IgD-negative memory B cell (primary cell): ENCODE data around the gene IGF2. TPM values are rescaled to one million over a fixed set of nuclear protein-coding genes. Genes with fewer than 3 reads are reported as not detected.

Experiments used
- H3K27ac Mint-ChIP-seq, 3 donors: one replicate each; pipeline ENCODE4 v1.8.0; 2020 to 2022; ENCODE audit warnings: mild to moderate bottlenecking in 3 of 3, mixed read lengths in 3 of 3, moderate library complexity in 1 of 3
- H3K27me3 Mint-ChIP-seq: one replicate; pipeline ENCODE4 v1.8.0; 2021; ENCODE audit warnings: mixed read lengths
- H3K36me3 Mint-ChIP-seq: one replicate; pipeline ENCODE4 v1.8.0; 2020; ENCODE audit warnings: mild to moderate bottlenecking, mixed read lengths
- H3K4me1 Mint-ChIP-seq, 3 donors: one replicate each; pipeline ENCODE4 v1.8.0; 2020 to 2022; ENCODE audit warnings: mixed read lengths in 3 of 3, mild to moderate bottlenecking in 1 of 3
- H3K4me3 Mint-ChIP-seq, 4 donors: one replicate each; pipeline ENCODE4 v1.8.0; 2020 to 2022; ENCODE audit warnings: mild to moderate bottlenecking in 4 of 4, mixed read lengths in 4 of 4, moderate library complexity in 3 of 4
- H3K9me3 Mint-ChIP-seq, 3 donors: one replicate each; pipeline ENCODE4 v1.8.0; 2020 to 2021; ENCODE audit warnings: mixed read lengths in 3 of 3, mild to moderate bottlenecking in 1 of 3
- polyA plus RNA-seq: library from polyadenylated mRNA; unstranded; fragments of 300-500 nt; fragmentation: Illumina TruSeq; gene quantifications from one replicate; pipeline ENCODE4 v1.2.3, GENCODE V29; 2021

IGF2 gene
- polyA plus RNA-seq, 1 donor from 2014 or later: not detected

DNA sequence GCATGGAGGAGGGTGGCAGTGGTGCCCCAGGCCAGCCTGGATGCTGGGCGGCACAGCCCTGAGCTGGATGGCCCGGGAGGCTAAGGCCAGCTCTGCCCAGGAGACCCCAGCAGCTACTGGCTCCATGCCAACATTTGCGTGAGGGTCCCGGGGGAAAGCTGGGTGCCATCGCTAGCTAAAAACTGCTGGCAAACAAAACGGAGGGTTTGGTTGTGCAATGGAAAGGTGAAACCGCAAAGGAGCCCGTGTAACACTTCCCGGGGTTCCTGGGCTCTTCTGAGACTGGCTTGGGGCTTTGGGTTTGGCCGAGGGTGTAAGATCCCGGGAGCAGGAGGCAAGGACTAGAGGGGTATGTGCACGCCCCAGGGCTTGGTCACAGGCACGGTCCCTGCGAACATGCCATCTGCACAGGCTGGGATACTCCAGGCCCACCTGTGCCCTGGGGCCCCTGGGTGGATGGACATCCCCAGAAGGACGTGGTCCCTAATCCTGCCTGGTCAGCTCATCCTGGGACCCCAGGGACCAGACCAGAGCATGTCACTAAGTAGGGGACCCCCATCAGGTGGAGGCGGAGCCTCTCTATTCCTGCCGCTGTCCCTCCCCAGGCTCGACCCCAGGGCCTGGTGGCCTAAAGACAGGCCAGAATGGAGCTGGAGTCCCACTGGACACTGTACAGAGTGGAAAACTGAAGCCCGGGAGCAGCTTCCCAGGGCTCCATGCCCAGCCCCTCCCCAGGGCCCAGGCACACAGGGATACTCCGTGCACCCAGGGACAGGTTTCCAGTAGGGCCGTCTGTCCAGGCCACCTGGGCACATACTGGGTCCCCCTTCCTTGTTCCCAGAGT, 44.6 kb downstream of the IGF2 start:
- H3K4me1 Mint-ChIP-seq: peaks cover 0 to 2% (median under 1%) of the 10 kb centered on the region in 3 donors
- H3K36me3 Mint-ChIP-seq: no peaks in the 10 kb centered on the region
- H3K4me3 Mint-ChIP-seq: no peak overlapping the region
- H3K27me3 Mint-ChIP-seq: peaks cover 9% of the 10 kb centered on the region
- no peak overlapping the region for H3K27ac Mint-ChIP-seq
- H3K9me3 Mint-ChIP-seq: no peaks in the 10 kb centered on the region

GRCh38 chr11:2093575-2094353, 45.4 kb downstream of the IGF2 start:
- Mint-ChIP-seq H3K36me3 (no peaks in the 10 kb centered on the region), H3K4me1 (peaks cover 0 to 2% (median 2%) of the 10 kb centered on the region in 3 donors), H3K27ac (no peak overlapping the region), H3K27me3 (peaks cover 8% of the 10 kb centered on the region), H3K4me3 (no peak overlapping the region), H3K9me3 (no peaks in the 10 kb centered on the region)

DNA sequence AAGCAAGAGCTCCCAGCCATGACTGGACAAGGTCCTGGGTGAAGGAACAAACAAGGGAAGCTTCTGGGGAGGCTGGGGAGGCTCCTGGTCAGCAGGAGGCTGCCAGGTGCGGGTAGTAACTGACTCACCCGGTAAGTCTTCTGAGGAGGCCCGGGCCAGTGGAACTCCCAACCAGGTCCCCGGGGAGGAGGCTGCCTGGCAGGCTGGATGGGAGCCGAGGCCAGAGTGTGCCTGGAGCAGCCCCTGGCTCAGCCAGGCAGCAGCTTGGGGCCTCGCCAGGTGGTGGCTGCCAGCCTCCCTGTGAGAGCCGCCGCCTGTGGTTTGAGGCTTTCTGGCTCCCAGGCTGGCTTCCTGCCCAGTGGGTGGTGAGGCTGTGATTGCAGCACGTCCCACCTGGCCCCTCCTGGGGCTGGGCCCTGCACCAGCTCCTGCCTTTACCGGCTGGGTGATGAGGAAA, 46.2 kb downstream of the IGF2 start:
- peak overlapping the region in 2 of 4 donors; percentile 32 to 60 for H3K4me3 Mint-ChIP-seq
- no peak overlapping the region for H3K27ac Mint-ChIP-seq
- H3K9me3 Mint-ChIP-seq: no peaks in the 10 kb centered on the region
- peaks cover 0 to 2% (median 2%) of the 10 kb centered on the region in 3 donors for H3K4me1 Mint-ChIP-seq
- H3K36me3 Mint-ChIP-seq: no peaks in the 10 kb centered on the region
- H3K27me3 Mint-ChIP-seq: peaks cover 4% of the 10 kb centered on the region

- Mint-ChIP-seq H3K36me3 (no peaks in the 10 kb centered on the region), H3K4me3 (peak overlapping the region in 1 of 4 donors; percentile 60), H3K9me3 (no peaks in the 10 kb centered on the region), H3K4me1 (peaks cover 0 to 2% (median 2%) of the 10 kb centered on the region in 3 donors), H3K27me3 (peaks cover 4% of the 10 kb centered on the region), H3K27ac (no peak overlapping the region)
These were observed 46.7 kb downstream of the IGF2 start for GRCh38 chr11:2092464-2092910.

- Mint-ChIP-seq H3K4me3 (peak overlapping the region in 1 of 4 donors; percentile 22), H3K27ac (peak overlapping the region in 1 of 3 donors; percentile 50), H3K4me1 (peaks cover 0 to 2% (median 2%) of the 10 kb centered on the region in 3 donors), H3K27me3 (peaks cover 4% of the 10 kb centered on the region), H3K9me3 (no peaks in the 10 kb centered on the region), H3K36me3 (no peaks in the 10 kb centered on the region)
These were observed 47.3 kb downstream of the IGF2 start for GRCh38 chr11:2091786-2092463.

DNA sequence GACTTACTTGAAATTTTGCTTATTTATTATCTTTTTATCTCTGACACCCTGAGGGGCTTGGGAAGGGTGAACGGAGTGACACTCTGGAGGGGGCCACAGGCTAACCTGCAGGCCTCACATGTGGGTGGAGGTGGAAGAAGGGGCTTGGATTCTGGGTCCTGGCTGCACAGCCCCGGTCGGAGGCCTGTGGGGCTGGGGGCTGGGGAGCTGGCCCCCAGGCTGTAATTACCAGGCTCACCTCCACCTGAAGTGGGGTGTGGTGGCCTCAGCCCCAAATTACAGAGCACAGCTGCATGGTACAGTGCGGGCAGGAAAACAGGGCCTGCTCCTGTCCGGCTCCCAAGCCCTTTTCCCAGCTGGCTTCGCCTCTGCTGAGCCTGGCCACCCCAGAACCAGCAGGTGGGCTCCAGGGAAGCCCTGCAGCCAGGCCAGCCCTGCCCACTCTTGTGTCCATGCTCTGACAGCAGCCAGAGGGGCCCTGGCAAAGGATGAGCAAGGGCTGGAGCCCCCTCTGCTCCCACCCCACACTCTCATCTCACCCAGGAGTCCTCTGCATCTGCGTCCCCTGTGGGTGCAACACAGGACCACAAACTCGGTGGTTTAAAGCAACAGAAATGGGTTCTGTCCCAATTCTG, 48.0 kb downstream of the IGF2 start:
- Mint-ChIP-seq H3K27me3 (peaks cover 4% of the 10 kb centered on the region), H3K36me3 (no peaks in the 10 kb centered on the region), H3K4me1 (peaks cover 0 to 2% (median 2%) of the 10 kb centered on the region in 3 donors), H3K27ac (no peak overlapping the region), H3K9me3 (no peaks in the 10 kb centered on the region), H3K4me3 (no peak overlapping the region)

DNA sequence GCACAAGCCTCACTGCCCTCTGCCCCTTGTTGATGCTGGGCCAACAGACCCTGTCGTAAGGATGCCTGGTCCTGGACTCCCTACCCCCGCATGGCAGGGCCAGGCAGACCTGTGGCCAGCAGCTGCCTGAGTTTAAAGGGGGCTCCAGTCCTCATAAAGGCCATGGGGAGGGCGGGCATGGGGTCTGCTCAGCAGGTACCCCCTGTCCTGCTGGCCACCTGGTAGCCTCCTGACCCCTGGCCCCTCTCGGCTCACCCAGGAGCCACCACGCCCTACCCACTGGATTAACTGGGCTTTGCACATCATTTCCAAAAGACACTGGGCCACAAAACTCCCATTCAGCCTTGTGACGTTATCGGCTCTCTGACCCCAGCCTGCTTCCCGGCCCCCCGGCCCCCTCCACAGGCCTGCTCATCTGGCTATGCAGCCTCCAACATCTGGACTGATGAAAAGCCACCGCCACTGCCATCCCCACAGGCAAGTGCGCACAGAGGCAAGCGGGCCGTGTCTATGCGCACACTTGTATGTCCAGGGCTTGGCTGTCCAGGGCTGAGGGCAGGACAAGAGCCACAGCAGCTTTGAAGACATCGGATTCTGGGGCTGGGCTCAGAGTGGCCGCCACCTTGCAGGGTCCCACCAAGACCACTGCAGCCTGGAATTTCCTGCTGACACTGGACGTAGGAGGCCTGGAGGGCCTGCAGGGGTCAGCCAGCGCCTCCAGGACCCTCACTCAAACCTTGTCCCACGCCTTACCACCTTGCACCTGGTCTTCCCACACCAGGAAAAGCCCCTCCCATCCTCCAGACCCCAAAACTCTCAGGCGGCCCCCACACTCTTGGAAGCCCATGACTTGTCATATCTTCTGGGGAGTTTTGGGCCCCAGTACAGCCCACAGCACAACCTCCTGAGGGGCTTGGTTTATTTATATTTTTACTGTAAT, 48.7 kb downstream of the IGF2 start:
- Mint-ChIP-seq H3K4me3 (peak overlapping the region in 1 of 4 donors; percentile 47), H3K36me3 (no peaks in the 10 kb centered on the region), H3K9me3 (no peaks in the 10 kb centered on the region), H3K27ac (no peak overlapping the region), H3K27me3 (peaks cover 6% of the 10 kb centered on the region), H3K4me1 (peaks cover 0 to 2% (median 2%) of the 10 kb centered on the region in 3 donors)

GRCh38 chr11:2089536-2090165, 49.5 kb downstream of the IGF2 start:
- Mint-ChIP-seq H3K9me3 (peaks cover 0 to 2% (median 0%) of the 10 kb centered on the region in 3 donors), H3K27me3 (peaks cover 6% of the 10 kb centered on the region), H3K4me1 (peaks cover 0 to 2% (median 2%) of the 10 kb centered on the region in 3 donors), H3K27ac (no peak overlapping the region), H3K36me3 (no peaks in the 10 kb centered on the region), H3K4me3 (no peak overlapping the region)

DNA sequence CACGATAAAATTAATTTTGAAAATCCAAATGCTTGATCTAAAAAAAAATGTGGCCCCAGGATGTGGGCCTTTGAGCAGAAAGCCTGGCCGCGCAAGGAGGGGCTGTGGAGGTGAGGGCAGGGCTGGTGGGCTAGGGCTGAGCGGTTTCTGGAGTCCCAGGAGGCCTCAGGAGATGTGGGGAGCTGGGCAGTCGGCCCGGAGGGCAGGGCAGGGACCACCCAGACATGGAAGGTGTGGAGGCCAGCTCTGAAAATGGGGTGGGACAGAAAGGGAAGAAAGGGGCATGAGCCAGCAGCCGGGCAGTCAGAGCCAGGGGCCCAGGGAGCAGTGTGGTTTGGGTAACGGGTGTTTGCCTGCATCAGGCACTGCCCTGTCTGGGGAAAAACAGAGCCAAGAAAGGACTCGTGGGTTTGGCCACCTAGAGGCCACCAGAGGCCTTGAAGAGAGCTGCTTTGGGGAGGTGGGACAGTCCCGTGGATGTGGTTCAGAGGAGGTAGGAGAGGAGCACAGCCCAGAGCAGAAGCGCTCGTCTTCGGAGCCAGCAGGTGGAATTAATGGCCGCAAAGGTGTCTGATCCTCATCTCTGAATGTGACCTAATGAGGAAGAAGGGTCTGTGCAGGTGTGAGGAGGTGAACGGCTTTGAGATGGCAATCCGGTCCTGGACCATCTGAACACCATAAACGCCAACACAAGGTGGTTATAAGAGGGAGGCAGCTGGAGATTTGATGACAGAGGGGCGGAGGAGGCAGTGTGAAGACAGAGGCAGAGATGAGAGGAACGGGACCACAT, 50.2 kb downstream of the IGF2 start:
- no peaks in the 10 kb centered on the region for H3K36me3 Mint-ChIP-seq
- H3K4me1 Mint-ChIP-seq: peaks cover 0 to 2% (median 2%) of the 10 kb centered on the region in 3 donors
- peaks cover 7% of the 10 kb centered on the region for H3K27me3 Mint-ChIP-seq
- H3K27ac Mint-ChIP-seq: no peak overlapping the region
- H3K9me3 Mint-ChIP-seq: peaks cover 3 to 7% (median 5%) of the 10 kb centered on the region in 3 donors
- H3K4me3 Mint-ChIP-seq: no peak overlapping the region

- peaks cover 3 to 12% (median 5%) of the 10 kb centered on the region in 3 donors for H3K9me3 Mint-ChIP-seq
- no peaks in the 10 kb centered on the region for H3K36me3 Mint-ChIP-seq
- H3K27me3 Mint-ChIP-seq: peaks cover 8% of the 10 kb centered on the region
- H3K27ac Mint-ChIP-seq: no peak overlapping the region
- H3K4me1 Mint-ChIP-seq: peaks cover 0 to 2% (median under 1%) of the 10 kb centered on the region in 3 donors
- H3K4me3 Mint-ChIP-seq: no peak overlapping the region
These were observed 50.9 kb downstream of the IGF2 start for GRCh38 chr11:2088284-2088683.

- Mint-ChIP-seq H3K4me1 (peaks cover 0 to 2% (median 0%) of the 10 kb centered on the region in 3 donors), H3K27ac (no peak overlapping the region), H3K36me3 (peaks cover 2% of the 10 kb centered on the region), H3K27me3 (peaks cover 7% of the 10 kb centered on the region), H3K9me3 (peaks cover 3 to 12% (median 5%) of the 10 kb centered on the region in 3 donors), H3K4me3 (no peak overlapping the region)
These were observed 52.7 kb downstream of the IGF2 start for GRCh38 chr11:2086239-2087040.
